GM21717 (cell line): ENCODE data around the gene SLMAP.

ENCODE experiments used
- ATAC-seq: cut with Tn5 transposase; IDR thresholded peaks from one replicate; pipeline ENCODE4 v1.9.1; 2021; ENCODE audit warnings: mild to moderate bottlenecking, moderate library complexity; ENCODE audit not compliant: unreplicated experiment

SLMAP gene

DNA sequence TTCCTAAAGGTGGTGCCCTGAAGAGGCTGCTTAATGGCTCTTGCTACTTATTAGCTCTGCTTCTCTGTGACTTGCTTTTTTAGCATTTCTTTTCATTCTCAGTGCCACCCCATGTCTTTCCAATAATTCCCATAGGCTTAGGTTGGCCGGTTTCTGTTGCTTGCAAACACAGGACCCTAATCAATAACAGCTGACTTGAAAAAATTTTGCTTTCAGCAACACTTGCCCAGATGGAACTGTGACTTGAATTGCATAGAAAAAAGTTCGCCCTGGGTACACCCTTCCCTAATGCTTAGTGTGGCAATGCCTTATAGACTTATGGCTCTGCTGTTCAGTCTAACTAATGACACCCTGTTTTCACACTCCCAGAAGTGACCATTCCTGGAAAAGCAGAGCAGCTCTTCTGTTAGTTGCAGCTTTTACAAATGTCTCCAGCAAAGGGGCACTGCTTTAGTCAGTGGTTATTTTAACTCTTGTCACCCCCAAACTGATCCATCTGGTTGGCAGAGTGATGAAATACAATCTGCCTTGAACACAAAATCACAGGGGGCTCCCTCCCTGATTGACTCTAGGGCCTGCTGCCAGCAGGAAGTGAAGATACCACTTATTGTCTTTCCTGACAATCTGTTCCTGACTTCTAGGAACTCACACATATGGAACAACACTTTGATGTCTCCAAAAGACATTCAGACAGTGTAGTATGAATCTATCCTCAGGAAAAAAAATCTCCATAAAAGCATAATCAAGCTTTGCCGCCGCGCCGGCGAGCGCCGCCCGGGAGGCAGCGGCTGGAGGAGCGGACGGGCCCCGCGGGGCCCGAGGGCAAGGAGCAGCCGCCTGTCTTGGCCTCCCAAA, 9.7 kb upstream of the SLMAP start:
- ATAC-seq, result no peak

DNA sequence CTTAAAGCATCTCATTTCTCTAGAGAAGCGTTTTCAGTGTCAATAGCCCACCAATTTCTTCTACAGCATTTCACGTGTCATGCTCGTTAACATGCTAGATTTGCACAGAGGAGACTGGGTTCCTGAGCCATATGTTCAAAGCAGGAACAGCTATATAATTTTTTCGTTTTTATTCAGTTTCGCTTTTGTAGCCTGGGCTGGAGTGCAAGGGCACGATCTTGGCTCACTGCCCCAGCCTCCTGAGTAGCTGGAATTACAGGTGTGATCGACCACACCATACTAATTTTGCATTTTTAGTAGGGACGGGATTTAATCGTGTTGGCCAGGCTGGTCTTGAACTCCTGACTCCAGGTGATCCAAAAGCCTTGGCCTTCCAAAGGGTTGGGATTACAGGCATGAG, 6.6 kb upstream of the SLMAP start:
- ATAC-seq, result no peak

DNA sequence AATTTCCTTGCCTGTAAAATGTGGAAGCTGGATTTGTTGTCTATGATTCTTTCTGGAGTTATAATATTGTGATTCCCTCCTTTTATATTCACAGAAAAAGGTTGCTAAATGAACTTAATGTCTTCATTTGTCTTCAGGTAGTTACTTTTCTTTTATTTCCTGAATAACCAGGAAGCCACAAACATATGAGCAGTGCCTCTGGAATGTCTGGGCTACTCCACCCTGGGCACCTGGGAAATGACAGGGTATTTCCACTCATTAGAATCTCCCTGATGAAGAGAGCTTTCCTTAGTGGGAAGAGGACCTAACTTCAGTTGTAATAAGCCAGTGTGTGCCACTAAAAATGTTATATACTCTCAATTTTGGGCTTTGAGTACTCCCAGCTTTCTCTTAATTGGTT, 3.8 kb upstream of the SLMAP start:
- no peak for ATAC-seq

GRCh38 chr3:57753016-57753415, 3.1 kb upstream of the SLMAP start:
- ATAC-seq, result no peak

- no peak for ATAC-seq
These were observed 787 bp upstream of the SLMAP start for GRCh38 chr3:57755368-57755675.

DNA sequence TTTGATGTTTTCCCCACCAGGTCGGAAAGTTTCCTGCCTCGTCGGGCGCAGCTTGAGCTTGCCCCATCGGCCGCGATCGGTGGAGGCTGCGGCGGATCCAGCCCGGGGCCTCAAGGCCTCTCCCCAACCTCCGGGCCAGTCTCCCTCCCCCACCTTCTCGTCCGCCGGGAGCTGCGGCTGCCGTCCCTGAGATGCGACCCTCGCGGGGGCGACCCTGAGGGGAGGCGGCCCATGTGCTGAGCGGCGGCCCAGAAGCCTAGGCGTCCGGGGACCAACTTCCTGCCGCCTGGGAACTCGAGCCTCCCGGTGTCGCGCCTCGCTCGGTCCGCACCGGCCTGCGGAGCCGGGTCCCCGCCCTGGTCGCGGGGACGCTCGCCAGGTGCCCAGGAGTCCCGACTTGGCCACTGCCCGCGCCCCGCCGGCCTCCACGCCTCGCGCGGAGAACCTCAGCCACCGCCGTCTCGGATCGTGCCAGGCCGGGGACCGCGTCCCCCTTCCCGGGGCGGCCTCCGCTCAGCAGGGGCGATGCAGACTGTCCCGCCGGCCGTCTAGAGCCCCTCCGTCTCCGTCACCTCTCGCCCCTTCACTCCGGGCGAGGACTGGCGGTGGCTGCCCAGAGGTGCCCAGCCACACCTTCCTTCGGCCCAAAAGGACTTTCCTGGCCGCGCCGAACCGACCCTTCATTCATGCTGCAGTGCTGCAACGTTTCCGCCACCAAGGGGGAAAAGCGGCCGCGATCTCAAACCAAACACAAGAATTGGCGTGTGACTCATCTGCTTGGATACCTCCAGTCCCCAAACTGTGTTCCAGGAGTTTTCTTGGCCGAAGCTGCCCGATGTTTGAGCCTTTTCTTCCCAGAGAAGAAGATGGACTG, 656 bp downstream of the SLMAP start:
- ATAC-seq, result peak; percentile 22

GRCh38 chr3:57757642-57758297, 1.7 kb downstream of the SLMAP start:
- ATAC-seq, result no peak

DNA sequence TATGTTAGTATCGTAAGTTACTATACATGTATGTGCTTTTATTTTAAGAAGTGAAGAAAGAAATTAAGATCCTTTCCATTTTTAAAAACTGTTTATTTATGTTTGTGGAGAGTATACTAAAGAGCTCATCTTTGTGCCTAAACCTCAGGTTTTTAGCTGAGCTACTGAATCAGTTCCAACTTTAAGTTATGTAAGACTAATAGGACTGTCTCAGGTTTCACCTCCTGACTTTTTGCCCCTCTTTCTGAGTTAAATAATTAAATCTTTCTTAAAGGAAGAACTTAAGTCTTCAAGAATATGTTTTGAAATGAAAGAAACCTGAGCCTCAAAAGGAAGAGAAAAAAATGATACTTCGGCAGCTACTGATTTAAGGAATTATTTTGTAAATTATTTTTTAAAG, 2.6 kb downstream of the SLMAP start:
- no peak for ATAC-seq

GRCh38 chr3:57764794-57765193, 8.7 kb downstream of the SLMAP start:
- ATAC-seq, result no peak

DNA sequence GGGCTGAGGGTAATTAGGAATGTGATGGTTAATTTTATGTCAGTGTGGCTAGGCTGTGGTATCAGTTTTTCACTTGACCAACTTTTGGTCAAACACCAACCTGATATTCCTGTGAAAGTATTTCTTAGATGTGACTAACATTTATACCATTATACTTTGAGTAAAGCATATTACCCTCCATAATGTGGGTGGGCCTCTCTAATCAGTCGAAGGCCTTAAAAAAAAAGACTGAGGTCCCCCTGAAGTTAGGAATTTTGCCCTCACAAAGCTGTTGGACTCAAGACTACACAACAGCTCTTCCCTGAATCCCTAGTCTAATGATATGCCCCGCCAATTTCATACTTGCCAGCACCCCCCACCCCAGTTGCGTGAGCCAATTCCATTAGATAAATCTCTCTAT, 12.5 kb downstream of the SLMAP start:
- no peak for ATAC-seq

GRCh38 chr3:57770009-57770827, 14.1 kb downstream of the SLMAP start:
- ATAC-seq, result no peak

GRCh38 chr3:57772251-57772650, 16.1 kb downstream of the SLMAP start:
- no peak for ATAC-seq

GRCh38 chr3:57777774-57778173, 21.7 kb downstream of the SLMAP start:
- ATAC-seq, result no peak

DNA sequence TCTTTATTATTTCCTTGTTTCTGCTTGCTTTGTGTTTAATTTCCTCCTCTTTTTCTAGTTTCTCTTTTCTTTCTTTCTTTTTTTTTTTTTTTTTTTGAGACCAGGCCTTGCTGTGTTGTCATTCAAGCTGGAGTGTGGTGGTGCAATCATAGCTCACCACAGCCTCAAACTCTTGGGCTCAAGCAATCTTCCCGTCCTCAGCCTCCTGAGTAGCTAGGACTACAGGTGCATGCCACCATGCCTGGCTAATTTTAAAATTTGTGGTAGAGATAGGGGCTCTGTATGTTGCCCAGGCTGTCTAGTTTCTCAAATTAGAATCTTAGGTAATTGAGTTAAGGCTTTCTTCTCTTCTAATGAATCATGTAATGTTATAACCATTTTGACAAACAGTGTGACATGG, 22.4 kb downstream of the SLMAP start:
- ATAC-seq, result no peak

GRCh38 chr3:57779666-57780065, 23.6 kb downstream of the SLMAP start:
- ATAC-seq, result no peak

DNA sequence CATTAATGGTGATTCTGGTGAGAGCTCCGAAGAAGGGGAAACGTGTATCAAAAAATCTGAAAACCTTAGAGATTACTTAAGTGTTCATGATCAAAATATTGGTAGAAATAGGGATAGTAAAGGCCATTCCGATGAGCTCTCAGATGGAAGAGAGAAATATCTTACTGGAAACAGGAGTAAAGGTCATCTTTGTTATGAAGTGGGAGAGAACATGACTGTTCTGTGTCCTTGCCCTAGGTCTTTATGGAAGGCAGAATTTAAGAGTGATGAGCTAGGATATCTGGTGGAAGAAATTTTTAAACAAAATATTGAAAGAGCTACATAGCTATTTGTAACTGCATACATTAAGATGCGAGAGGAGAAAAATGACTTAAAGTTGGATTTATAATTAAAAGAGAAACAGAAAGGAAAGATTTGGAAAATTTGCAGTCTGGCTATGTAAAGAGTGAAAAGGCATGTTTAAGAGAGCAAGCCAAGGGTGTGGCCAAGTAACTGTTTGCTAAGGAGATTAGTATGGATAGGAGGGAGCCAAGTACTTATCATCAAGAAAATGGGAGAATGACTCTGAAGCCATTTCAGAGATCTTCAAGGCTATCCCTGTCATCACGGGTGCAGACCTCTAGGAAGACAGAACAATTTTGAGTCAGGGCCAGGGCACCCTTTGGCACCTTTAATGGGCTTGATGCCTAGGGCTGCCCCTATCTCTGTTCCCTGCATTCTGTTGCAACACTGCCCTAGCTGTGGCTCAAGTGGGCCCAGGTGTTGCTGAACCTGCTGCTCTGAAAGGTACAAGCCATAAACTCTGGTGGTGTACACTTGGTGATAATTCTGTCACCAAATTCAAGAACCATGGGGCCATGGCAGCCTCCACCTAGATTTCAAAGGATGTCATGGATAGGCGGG, 27.3 kb downstream of the SLMAP start:
- no peak for ATAC-seq

GRCh38 chr3:57784089-57784735, 28.1 kb downstream of the SLMAP start:
- ATAC-seq, result no peak

DNA sequence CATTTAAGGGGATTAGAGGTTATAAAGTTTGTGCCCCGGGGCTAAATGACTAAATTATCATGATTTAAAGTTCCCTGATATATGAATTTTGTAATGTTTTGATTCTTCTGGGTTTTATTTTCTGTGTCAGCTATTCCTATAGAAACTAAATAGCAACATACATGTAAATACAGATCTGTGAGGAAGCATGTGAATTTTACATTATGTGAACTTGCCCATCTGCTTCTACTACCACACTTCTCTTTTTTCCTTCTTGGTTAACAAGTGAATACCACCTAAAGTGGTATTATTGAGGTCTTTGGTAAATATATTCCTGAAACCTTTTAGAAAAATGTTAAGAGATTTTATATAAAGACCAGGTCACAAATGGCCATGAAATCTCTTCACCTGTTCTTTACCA, 29.3 kb downstream of the SLMAP start:
- ATAC-seq, result no peak

DNA sequence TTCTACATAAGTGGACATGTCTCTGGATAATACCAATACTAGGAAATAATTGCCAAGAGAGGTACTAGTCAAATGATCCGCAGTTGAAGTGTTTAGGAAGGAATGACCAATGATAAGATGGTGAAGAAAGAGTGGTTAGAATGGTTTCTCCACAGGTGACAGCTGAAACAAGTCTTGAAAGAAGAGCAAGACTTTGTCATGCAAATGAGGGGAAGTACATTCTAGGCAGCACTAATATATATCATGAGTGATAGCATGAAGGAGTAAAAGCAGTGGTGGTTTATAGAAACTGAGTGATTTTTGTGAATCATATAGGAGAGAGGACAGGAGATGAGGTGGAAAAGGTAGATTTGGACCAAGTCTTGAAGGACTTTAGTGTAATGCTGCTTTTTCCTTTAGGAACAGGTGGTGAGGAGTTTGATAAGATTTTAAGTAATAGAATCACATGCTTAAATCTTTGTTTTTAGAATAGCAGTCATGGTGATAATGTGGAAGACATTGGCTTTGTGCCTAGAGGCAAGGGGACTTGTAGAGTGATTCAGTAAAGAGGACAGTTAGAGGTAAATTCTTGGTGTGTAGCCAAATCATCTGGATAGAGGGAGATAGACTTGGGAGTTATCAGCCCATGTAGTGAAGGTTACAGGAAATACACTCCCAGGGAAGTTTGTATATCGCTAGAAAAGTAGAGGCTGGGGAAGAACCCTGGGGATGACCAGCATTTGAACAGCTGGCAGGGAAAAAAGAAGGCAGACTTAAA, 31.9 kb downstream of the SLMAP start:
- peak; percentile 97 for ATAC-seq
